ENCODE results near the gene CNTN2.

- TF ChIP-seq CTCF (IDR thresholded peaks at IDR 0.05; ENCODE audit: low read length) (no peak), EZH2phosphoT487 (IDR thresholded peaks at IDR 0.05; ENCODE audit: low read length) (no peak), EZH2 (optimal IDR thresholded peaks at IDR 0.05; ENCODE audit: low read depth, low read length) (no peak)
Observed at GRCh38 chr1:205056956-205057568, 14.1 kb downstream of the CNTN2 start.

Data from MM.1S (cell line).